H1 (cell line): ENCODE measurements around the gene TNFAIP8. TPM values are rescaled to one million over a fixed set of nuclear protein-coding genes. Genes with fewer than 3 reads are reported as not detected.

Experiments
- CTCF ChIA-PET: fragments of 300-600 bp; sonication (Branson Sonifier 250); formaldehyde crosslinking; loops from one replicate; lab custom pipeline; 2021; ENCODE audit not compliant: partially characterized antibody; lab: Charles Lee
- POLR2A ChIA-PET: fragments of 300-600 bp; sonication (Branson Sonifier 250); formaldehyde crosslinking; loops from one replicate; lab custom pipeline; 2021; ENCODE audit warnings: inconsistent platforms; ENCODE audit not compliant: partially characterized antibody; lab: Charles Lee
- DNase-seq, 2 experiments: peaks; one replicate each; pipeline versions ENCODE4 v3.0.0 to v3.0.0-alpha.2; 2010 to 2022; ENCODE audit warnings: low spot score in 2 of 2, low read depth in 1 of 2, mixed read lengths in 1 of 2
- FAIRE-seq: peaks from 2 replicates; lab custom pipeline; 2011; peaks lifted over from hg19 to GRCh38; lab: Jason Lieb, UNC
- H2AFZ ChIP-seq: 2 replicates; pipeline ENCODE4 v1.8.1; 2012; ENCODE audit warnings: low read length, inconsistent platforms
- H2AK5ac ChIP-seq: 2 replicates; pipeline ENCODE4 v1.6.1; 2013; ENCODE audit warnings: low read depth, low read length
- H2BK120ac ChIP-seq: replicated peaks from 2 replicates; pipeline ENCODE3; 2013; ENCODE audit warnings: low read depth, low read length, inconsistent platforms
- H2BK12ac ChIP-seq: 2 replicates; pipeline ENCODE4 v1.6.1; 2013; ENCODE audit warnings: low read depth, low read length
- H2BK15ac ChIP-seq: 2 replicates; pipeline ENCODE4 v1.6.1; 2013; ENCODE audit warnings: low read length
- H2BK20ac ChIP-seq: 2 replicates; pipeline ENCODE4 v1.6.1; 2013; ENCODE audit warnings: low read length
- H2BK5ac ChIP-seq: 2 replicates; pipeline ENCODE4 v1.6.1; 2013; ENCODE audit warnings: low read depth, low read length
- H3K14ac ChIP-seq: 2 replicates; pipeline ENCODE4 v1.6.1; 2013; ENCODE audit warnings: inconsistent platforms; ENCODE audit not compliant: insufficient read length
- H3K18ac ChIP-seq: 2 replicates; pipeline ENCODE4 v1.6.1; 2013; ENCODE audit warnings: low read length; ENCODE audit errors: extremely low read depth
- H3K23ac ChIP-seq: 2 replicates; pipeline ENCODE4 v1.6.1; 2013; ENCODE audit warnings: inconsistent platforms; ENCODE audit not compliant: insufficient read length
- H3K23me2 ChIP-seq: 2 replicates; pipeline ENCODE4 v1.6.1; 2013; ENCODE audit warnings: low read depth, low read length
- H3K27ac ChIP-seq: 2 replicates; pipeline ENCODE4 v1.6.1; 2011; ENCODE audit warnings: low read depth, low read length, inconsistent platforms
- H3K27me3 ChIP-seq, 4 experiments: replicated peaks in 1 of 4; 1 replicate in 1 of 4; 2 replicates in 3 of 4; pipeline versions ENCODE4 v1.6.1 to v1.8.1; 2011 to 2013; ENCODE audit warnings: low read length in 3 of 4, mild to moderate bottlenecking in 3 of 4, inconsistent platforms in 2 of 4, mixed read lengths in 2 of 4, moderate library complexity in 1 of 4; ENCODE audit not compliant: control insufficient read depth in 3 of 4, insufficient read depth in 3 of 4; ENCODE audit errors: extremely low read depth in 1 of 4
- H3K36me3 ChIP-seq, 4 experiments: 2 replicates each; pipeline versions ENCODE4 v1.6.1 to v1.8.1; 2011 to 2013; ENCODE audit warnings: mild to moderate bottlenecking in 4 of 4, low read length in 3 of 4, moderate library complexity in 2 of 4, control low read depth in 1 of 4, inconsistent platforms in 1 of 4; ENCODE audit not compliant: insufficient read depth in 4 of 4, control insufficient read depth in 2 of 4
- H3K4ac ChIP-seq: replicated peaks from 2 replicates; pipeline ENCODE3; 2013; ENCODE audit warnings: low read length, low read depth, mixed read lengths, inconsistent platforms; ENCODE audit not compliant: insufficient read length
- H3K4me1 ChIP-seq, 4 experiments: replicated peaks in 1 of 4; 1 replicate in 1 of 4; 2 replicates in 3 of 4; pipeline versions ENCODE4 v1.6.1 to v1.8.1; 2011 to 2013; ENCODE audit warnings: low read length in 3 of 4, inconsistent platforms in 2 of 4, mixed read lengths in 1 of 4; ENCODE audit not compliant: insufficient read depth in 4 of 4, control insufficient read depth in 3 of 4
- H3K4me2 ChIP-seq, 2 experiments: 2 replicates each; pipeline versions ENCODE4 v1.6.1 to v1.8.1; 2011 to 2013; ENCODE audit warnings: low read depth in 2 of 2, low read length in 2 of 2, control low read depth in 1 of 2, inconsistent platforms in 1 of 2, mild to moderate bottlenecking in 1 of 2; ENCODE audit not compliant: insufficient read depth in 1 of 2
- H3K4me3 ChIP-seq, 4 experiments: fragments of 200-600, 300-600 bp in 1 of 4; sonication (generic), shearing (Covaris generic), sonication (Bioruptor Twin) in 1 of 4; 2 replicates each; pipeline versions ENCODE4 v1.5.1 to v1.8.1; 2011 to 2016; ENCODE audit warnings: low read length in 4 of 4, low read depth in 3 of 4, control low read depth in 2 of 4, inconsistent platforms in 2 of 4, mild to moderate bottlenecking in 2 of 4, mixed read lengths in 1 of 4, moderate library complexity in 1 of 4; ENCODE audit not compliant: insufficient read depth in 2 of 4; ENCODE audit errors: extremely low read depth in 1 of 4
- H3K56ac ChIP-seq: replicated peaks from 2 replicates; pipeline ENCODE3; 2013; ENCODE audit warnings: low read depth, mild to moderate bottlenecking, mixed read lengths, low read length, inconsistent platforms; ENCODE audit not compliant: insufficient read length
- H3K79me1 ChIP-seq: 2 replicates; pipeline ENCODE4 v1.6.1; 2013; ENCODE audit warnings: low read depth, low read length, control low read depth
- H3K79me2 ChIP-seq, 2 experiments: 2 replicates each; pipeline versions ENCODE4 v1.6.1 to v1.8.1; 2012 to 2013; ENCODE audit warnings: low read length in 2 of 2, mild to moderate bottlenecking in 2 of 2, inconsistent platforms in 1 of 2; ENCODE audit not compliant: insufficient read depth in 2 of 2, control insufficient read depth in 1 of 2
- H3K9ac ChIP-seq, 4 experiments: replicated peaks in 1 of 4; 1 replicate in 1 of 4; 2 replicates in 3 of 4; pipeline versions ENCODE4 v1.6.1 to v1.8.1; 2011 to 2013; ENCODE audit warnings: low read depth in 3 of 4, low read length in 3 of 4, control low read depth in 2 of 4, mild to moderate bottlenecking in 2 of 4, moderate library complexity in 2 of 4, inconsistent platforms in 1 of 4; ENCODE audit errors: extremely low read depth in 1 of 4
- H3K9me3 ChIP-seq, 2 experiments: 2 replicates each; pipeline versions ENCODE4 v1.6.1 to v1.8.1; 2012 to 2013; ENCODE audit warnings: mild to moderate bottlenecking in 2 of 2, moderate library complexity in 2 of 2, control low read depth in 1 of 2, inconsistent platforms in 1 of 2, low read depth in 1 of 2, low read length in 1 of 2, mixed read lengths in 1 of 2; ENCODE audit not compliant: insufficient read depth in 2 of 2
- H4K20me1 ChIP-seq, 2 experiments: replicated peaks in 1 of 2; 2 replicates each; pipeline versions ENCODE3 to v1.8.1; 2011 to 2013; ENCODE audit warnings: inconsistent platforms in 2 of 2, low read length in 2 of 2, mild to moderate bottlenecking in 1 of 2; ENCODE audit not compliant: insufficient read depth in 2 of 2, control insufficient read depth in 1 of 2
- H4K5ac ChIP-seq: 2 replicates; pipeline ENCODE4 v1.6.1; 2013; ENCODE audit warnings: low read length, low read depth, mixed read lengths, inconsistent platforms; ENCODE audit not compliant: insufficient read length
- H4K8ac ChIP-seq: 2 replicates; pipeline ENCODE4 v1.8.0; 2013; ENCODE audit warnings: mild to moderate bottlenecking, moderate library complexity, low read length, inconsistent platforms; ENCODE audit not compliant: insufficient read depth; ENCODE audit errors: extremely low read depth
- H4K91ac ChIP-seq: replicated peaks from 2 replicates; pipeline ENCODE3; 2013; ENCODE audit warnings: low read length, mixed read lengths, inconsistent platforms; ENCODE audit not compliant: insufficient read length
- CEBPB ChIP-seq: IDR thresholded peaks from 2 replicates; pipeline ENCODE4 v1.6.1; 2012; ENCODE audit warnings: low read depth, low read length
- HDAC2 ChIP-seq, 2 experiments: fragments of 300-600 bp in 1 of 2; sonication (generic) in 1 of 2; IDR thresholded peaks; 2 replicates each; pipeline ENCODE4 v1.6.1; 2011 to 2012; ENCODE audit warnings: low read depth in 2 of 2, low read length in 2 of 2, mild to moderate bottlenecking in 2 of 2, moderate library complexity in 2 of 2, borderline replicate concordance in 1 of 2, inconsistent platforms in 1 of 2
- JUN ChIP-seq: IDR thresholded peaks from 2 replicates; pipeline ENCODE4 v1.6.1; 2011; ENCODE audit warnings: low read depth, mild to moderate bottlenecking, improper control_type of control experiment, low read length
- JUND ChIP-seq: IDR thresholded peaks from 2 replicates; pipeline ENCODE4 v1.6.1; 2011; ENCODE audit warnings: mild to moderate bottlenecking, improper control_type of control experiment, low read length
- POLR2A ChIP-seq, 2 experiments: IDR thresholded peaks; 1 replicate in 1 of 2; 2 replicates in 1 of 2; pipeline ENCODE4 v1.6.1; 2011; ENCODE audit warnings: low read depth in 2 of 2, low read length in 2 of 2, mild to moderate bottlenecking in 2 of 2; ENCODE audit errors: control extremely low read depth in 1 of 2
- POLR2AphosphoS5 ChIP-seq: IDR thresholded peaks from 2 replicates; pipeline ENCODE4 v1.6.1; 2011; ENCODE audit warnings: low read depth, low read length
- RFX5 ChIP-seq: IDR thresholded peaks from 2 replicates; pipeline ENCODE4 v1.6.1; 2011; ENCODE audit warnings: low read depth, low read length, improper control_type of control experiment, borderline replicate concordance
- SP2 ChIP-seq: IDR thresholded peaks from 2 replicates; pipeline ENCODE4 v1.6.1; 2012; ENCODE audit warnings: mild to moderate bottlenecking, low read length, inconsistent platforms
- SUZ12 ChIP-seq: fragments of 200-600 bp; sonication (generic); IDR thresholded peaks from 2 replicates; pipeline ENCODE4 v1.6.1; 2012; ENCODE audit warnings: mild to moderate bottlenecking, inconsistent platforms, low read length, moderate library complexity, mixed read lengths
- TAF7 ChIP-seq: optimal IDR thresholded peaks from 2 replicates; pipeline ENCODE3; 2011; ENCODE audit warnings: low read depth, mild to moderate bottlenecking, inconsistent platforms, low read length, moderate library complexity, borderline replicate concordance
- TBP ChIP-seq: IDR thresholded peaks from 2 replicates; pipeline ENCODE4 v1.6.1; 2011; ENCODE audit warnings: low read depth, low read length, improper control_type of control experiment
- WGBS, 2 experiments: shearing (Covaris generic) in 1 of 2; methylation state at CpG; one replicate each; pipeline versions ENCODE4 v1.1.6 to v1.1.7; 2013 to 2015; ENCODE audit warnings: low lambda C conversion rate in 2 of 2, mixed read lengths in 2 of 2, inconsistent platforms in 1 of 2, low coverage in 1 of 2, missing lambda C conversion rate in 1 of 2; ENCODE audit not compliant: insufficient replicate concordance in 2 of 2, insufficient coverage in 1 of 2, insufficient read length in 1 of 2; ENCODE audit errors: extremely low coverage in 1 of 2, missing lambda C conversion rate in 1 of 2; 5-methylcytosine and 5-hydroxymethylcytosine counted together
- polyA plus RNA-seq, 7 experiments: library from polyadenylated mRNA; depleted of rRNA in 3 of 7; stranded (reverse) in 5 of 7; unstranded in 2 of 7; fragments of >200 nt in 5 of 7; fragments of 200-250 nt in 2 of 7; gene quantifications; 1 replicate in 5 of 7; 2 replicates in 1 of 7; 4 replicates in 1 of 7; pipeline versions ENCODE4 v1.2.1 to v1.2.3, GENCODE V29; 2011 to 2013; ENCODE audit warnings: missing spikeins in 2 of 7, mixed read lengths in 2 of 7
- total RNA-seq: library from RNA; stranded (reverse); fragmentation: NEBNext Ultra II Directional; extraction: Animal tissue kit (Norgen Biotek cat#: 25700); gene quantifications from 2 replicates; pipeline ENCODE4 v1.2.1, GENCODE V29; 2021

The TNFAIP8 gene
- total and polyA plus RNA-seq, 2 of the 8 experiments (the other 6 are each of a cell fraction or from before 2014, with no cell fraction given), result 12.4 to 19.3 TPM

- DNase-seq, result no peak
- Histone ChIP-seq H2BK120ac (no peak overlapping the region), H4K91ac (no peak overlapping the region), H3K4me1 (peaks cover 0 to 3% (median 1%) of the 10 kb centered on the region in 4 experiments; a peak in 2 of 7 replicates), H4K5ac (no peak overlapping the region), H2BK20ac (no peak overlapping the region), H2AFZ (peak overlapping the region; percentile 31; the same call in 1 of the 2 replicates), H3K14ac (no peak overlapping the region), H2BK5ac (no peak overlapping the region), H2BK12ac (no peak overlapping the region), H2AK5ac (no peak overlapping the region)
- CTCF ChIA-PET, result interaction anchor here (0.6 to 1.3 kb wide), 9 partner anchors 8 to 429 kb away, joined by 3 to 6 read pairs (median 3); no protein-coding TSS in a partner anchor
- TF ChIP-seq SUZ12 (no peak), TAF7 (peak; percentile 95), RFX5 (no peak), CEBPB (peak; percentile 57), HDAC2 (IDR thresholded peaks at IDR 0.05; ENCODE audit: borderline replicate concordance in 1 of 2, low read depth in 2 of 2, low read length in 2 of 2) (no peak), SP2 (no peak), POLR2AphosphoS5 (peak; percentile 51; the same call in 1 of the 2 replicates), JUN (no peak), TBP (peak; percentile 76), POLR2A (IDR thresholded peaks at IDR 0.05; ENCODE audit: control extremely low read depth in 1 of 2, low read depth in 2 of 2, low read length in 2 of 2) (peak; percentile 69 to 77), JUND (no peak)
- TF ChIP-seq, all 59 proteins: peak for 5
- POLR2A ChIA-PET, result interaction anchor here (0.9 to 1.3 kb wide), 2 partner anchors 17 to 35 kb away, joined by 3 read pairs; no protein-coding TSS in a partner anchor
- Histone ChIP-seq H3K23ac (no peak overlapping the region), H4K8ac (no peak overlapping the region), H3K23me2 (no peaks in the 10 kb centered on the region), H3K56ac (no peak overlapping the region), H3K79me1 (no peaks in the 10 kb centered on the region), H3K27me3 (no peaks in the 10 kb centered on the region), H3K4ac (no peak overlapping the region), H3K36me3 (no peaks in the 10 kb centered on the region), H3K79me2 (no peaks in the 10 kb centered on the region), H2BK15ac (no peak overlapping the region), H3K9me3 (no peaks in the 10 kb centered on the region), H3K9ac (no peak overlapping the region), H3K4me2 (no peak overlapping the region), H3K27ac (no peak overlapping the region), H3K4me3 (no peak overlapping the region), H4K20me1 (no peaks in the 10 kb centered on the region), H3K18ac (no peak overlapping the region)
- WGBS, 2 experiments, result 87% methylated on average over 5 of the region's 5 CpGs; no CpG with 5 or more reads in 1 of the 2 experiments
- FAIRE-seq, result no peak
Observed at GRCh38 chr5:119417891-119418605, 62.2 kb downstream of the TNFAIP8 start.
